Astrocyte (in vitro differentiated cells and primary cell): ENCODE results near the gene TIMM22. TPM values are rescaled to one million over a fixed set of nuclear protein-coding genes. Genes with fewer than 3 reads are reported as not detected.

ENCODE experiments used
- DNase-seq: peaks from one replicate; pipeline ENCODE4 v3.0.0-alpha.2; 2010; ENCODE audit warnings: low read depth
- FAIRE-seq: peaks from 2 replicates; lab custom pipeline; 2011; peaks lifted over from hg19 to GRCh38; lab: Jason Lieb, UNC
- H2AFZ ChIP-seq: 2 replicates; pipeline ENCODE4 v1.6.0; 2012; ENCODE audit warnings: low read depth, low read length, inconsistent platforms
- H3K27ac ChIP-seq: 2 replicates; pipeline ENCODE4 v1.5.1; 2011; ENCODE audit warnings: low read depth, low read length, inconsistent platforms
- H3K27me3 ChIP-seq: 2 replicates; pipeline ENCODE4 v1.6.0; 2011; ENCODE audit warnings: low read length, inconsistent platforms; ENCODE audit not compliant: insufficient read depth
- H3K36me3 ChIP-seq: 2 replicates; pipeline ENCODE4 v1.5.1; 2011; ENCODE audit warnings: low read length, inconsistent platforms; ENCODE audit not compliant: insufficient read depth
- H3K4me1 ChIP-seq: 2 replicates; pipeline ENCODE4 v1.5.1; 2011; ENCODE audit warnings: low read length, inconsistent platforms; ENCODE audit not compliant: insufficient read depth
- H3K4me2 ChIP-seq: 2 replicates; pipeline ENCODE4 v1.6.0; 2012; ENCODE audit warnings: low read length, inconsistent platforms
- H3K4me3 ChIP-seq: 2 replicates; pipeline ENCODE4 v1.5.1; 2011; ENCODE audit warnings: low read depth, mild to moderate bottlenecking, low read length, inconsistent platforms; ENCODE audit not compliant: insufficient read depth
- H3K79me2 ChIP-seq: 2 replicates; pipeline ENCODE4 v1.6.0; 2012; ENCODE audit warnings: mild to moderate bottlenecking, low read length, inconsistent platforms; ENCODE audit not compliant: insufficient read depth
- H3K9ac ChIP-seq: 2 replicates; pipeline ENCODE4 v1.6.0; 2012; ENCODE audit warnings: mild to moderate bottlenecking, low read length, inconsistent platforms
- H3K9me3 ChIP-seq: 2 replicates; pipeline ENCODE4 v1.5.1; 2012; ENCODE audit warnings: low read depth, mild to moderate bottlenecking, low read length, inconsistent platforms; ENCODE audit not compliant: insufficient read depth
- H4K20me1 ChIP-seq: 2 replicates; pipeline ENCODE4 v1.6.0; 2012; ENCODE audit warnings: low read length, inconsistent platforms; ENCODE audit not compliant: insufficient read depth
- H3K27ac Mint-ChIP-seq: one replicate; pipeline ENCODE4 v1.8.0; 2021; ENCODE audit warnings: mild to moderate bottlenecking, mixed read lengths; ENCODE audit not compliant: unreplicated experiment
- H3K27me3 Mint-ChIP-seq: one replicate; pipeline ENCODE4 v1.8.0; 2021; ENCODE audit warnings: low read depth, mixed read lengths; ENCODE audit not compliant: unreplicated experiment
- H3K36me3 Mint-ChIP-seq: one replicate; pipeline ENCODE4 v1.8.0; 2021; ENCODE audit warnings: low read depth, mixed read lengths; ENCODE audit not compliant: unreplicated experiment
- H3K4me1 Mint-ChIP-seq: one replicate; pipeline ENCODE4 v1.8.0; 2021; ENCODE audit warnings: low read depth, mixed read lengths; ENCODE audit not compliant: unreplicated experiment
- H3K4me3 Mint-ChIP-seq: one replicate; pipeline ENCODE4 v1.8.0; 2021; ENCODE audit warnings: mild to moderate bottlenecking, moderate library complexity, mixed read lengths; ENCODE audit not compliant: unreplicated experiment
- H3K9me3 Mint-ChIP-seq: one replicate; pipeline ENCODE4 v1.8.0; 2021; ENCODE audit warnings: mild to moderate bottlenecking, mixed read lengths; ENCODE audit not compliant: unreplicated experiment
- CTCF ChIP-seq: IDR thresholded peaks from 2 replicates; pipeline ENCODE4 v1.5.1; 2011; ENCODE audit warnings: low read depth, mild to moderate bottlenecking, inconsistent platforms, low read length, moderate library complexity; ENCODE audit not compliant: insufficient read depth
- EZH2 ChIP-seq: IDR thresholded peaks from 2 replicates; pipeline ENCODE4 v1.6.1; 2012; ENCODE audit warnings: mild to moderate bottlenecking, low read length, inconsistent platforms; ENCODE audit not compliant: insufficient read depth
- total RNA-seq: library from RNA; stranded (reverse); gene quantifications from 2 replicates; pipeline ENCODE4 v1.2.1, GENCODE V29; 2021

Gene TIMM22
- total RNA-seq, 1 donor from 2014 or later = 20.0 TPM

GRCh38 chr17:1003972-1004768, 7.2 kb downstream of the TIMM22 start:
- no peak for TF ChIP-seq CTCF
- no peak for TF ChIP-seq EZH2
- FAIRE-seq (no peak), DNase-seq (no peak)
- Histone ChIP-seq H3K9me3 (no peaks in the 10 kb centered on the region), H3K27me3 (no peaks in the 10 kb centered on the region), H4K20me1 (peaks cover 73% of the 10 kb centered on the region), H3K4me1 (peaks cover 50% of the 10 kb centered on the region), H2AFZ (no peak overlapping the region), H3K9ac (no peak overlapping the region), H3K27ac (no peak overlapping the region), H3K4me2 (no peak overlapping the region), H3K79me2 (peaks cover 5% of the 10 kb centered on the region), H3K36me3 (peaks cover 22% of the 10 kb centered on the region), H3K4me3 (no peak overlapping the region)
- Mint-ChIP-seq H3K4me3 (no peak overlapping the region), H3K4me1 (peaks cover 29% of the 10 kb centered on the region), H3K36me3 (peaks cover 29% of the 10 kb centered on the region), H3K27ac (no peak overlapping the region), H3K9me3 (no peaks in the 10 kb centered on the region), H3K27me3 (no peaks in the 10 kb centered on the region)

DNA sequence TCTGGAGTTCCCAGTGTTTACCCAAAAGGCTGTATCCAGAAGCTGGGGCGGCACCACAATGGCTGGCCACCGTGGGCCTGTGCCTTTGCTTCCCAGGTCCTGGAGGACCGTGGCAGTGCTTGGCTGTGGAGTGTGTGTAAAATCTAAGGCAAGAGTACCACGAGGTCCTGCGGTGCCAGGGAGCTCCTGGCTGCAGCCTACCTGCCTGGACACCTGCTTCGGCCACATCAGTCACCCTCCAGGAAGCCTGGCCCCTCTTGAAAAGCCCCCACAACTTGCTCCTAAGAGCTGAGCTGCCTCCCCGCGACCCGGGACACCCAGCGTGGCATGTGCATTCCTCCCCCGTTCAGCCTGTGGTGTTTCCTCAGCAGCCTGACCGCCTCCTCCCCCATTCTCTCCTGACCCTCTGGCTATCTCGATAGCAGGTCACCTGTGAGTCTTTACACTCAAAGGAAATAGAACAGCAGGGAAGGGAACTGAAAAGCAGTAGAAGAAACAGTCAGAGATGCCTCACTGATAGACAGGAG, 7.9 kb downstream of the TIMM22 start:
- Mint-ChIP-seq H3K4me1 (peaks cover 26% of the 10 kb centered on the region), H3K4me3 (no peak overlapping the region), H3K27ac (no peak overlapping the region), H3K36me3 (peaks cover 29% of the 10 kb centered on the region), H3K27me3 (no peaks in the 10 kb centered on the region), H3K9me3 (no peaks in the 10 kb centered on the region)
- H3K9me3 ChIP-seq = no peaks in the 10 kb centered on the region
- no peak for FAIRE-seq
- TF ChIP-seq EZH2 (no peak), CTCF (no peak)
- no peak for DNase-seq
- H3K27me3 ChIP-seq = no peaks in the 10 kb centered on the region
- H2AFZ ChIP-seq = no peak overlapping the region
- H3K4me3 ChIP-seq = no peak overlapping the region
- H3K4me2 ChIP-seq = peak overlapping the region; percentile 57
- no peak overlapping the region for H3K27ac ChIP-seq
- no peak overlapping the region for H3K9ac ChIP-seq
- peaks cover 17% of the 10 kb centered on the region for H3K36me3 ChIP-seq
- H3K79me2 ChIP-seq = no peaks in the 10 kb centered on the region
- peaks cover 71% of the 10 kb centered on the region for H4K20me1 ChIP-seq
- H3K4me1 ChIP-seq = peaks cover 50% of the 10 kb centered on the region
